A549 treated with CpdA at 1 μM for 4 hours (cell line): ENCODE results near the gene COX7A1. TPM values are rescaled to one million over a fixed set of nuclear protein-coding genes. Genes with fewer than 3 reads are reported as not detected.

Source experiments
- total RNA-seq: library from RNA; stranded (reverse); fragments of 200-300 nt; extraction: Qiagen RNA extraction; gene quantifications from 5 replicates; pipeline ENCODE4 v1.2.3, GENCODE V29; 2022; ENCODE audit warnings: low read depth

The COX7A1 gene
- not detected in 5 replicates for total RNA-seq

DNA sequence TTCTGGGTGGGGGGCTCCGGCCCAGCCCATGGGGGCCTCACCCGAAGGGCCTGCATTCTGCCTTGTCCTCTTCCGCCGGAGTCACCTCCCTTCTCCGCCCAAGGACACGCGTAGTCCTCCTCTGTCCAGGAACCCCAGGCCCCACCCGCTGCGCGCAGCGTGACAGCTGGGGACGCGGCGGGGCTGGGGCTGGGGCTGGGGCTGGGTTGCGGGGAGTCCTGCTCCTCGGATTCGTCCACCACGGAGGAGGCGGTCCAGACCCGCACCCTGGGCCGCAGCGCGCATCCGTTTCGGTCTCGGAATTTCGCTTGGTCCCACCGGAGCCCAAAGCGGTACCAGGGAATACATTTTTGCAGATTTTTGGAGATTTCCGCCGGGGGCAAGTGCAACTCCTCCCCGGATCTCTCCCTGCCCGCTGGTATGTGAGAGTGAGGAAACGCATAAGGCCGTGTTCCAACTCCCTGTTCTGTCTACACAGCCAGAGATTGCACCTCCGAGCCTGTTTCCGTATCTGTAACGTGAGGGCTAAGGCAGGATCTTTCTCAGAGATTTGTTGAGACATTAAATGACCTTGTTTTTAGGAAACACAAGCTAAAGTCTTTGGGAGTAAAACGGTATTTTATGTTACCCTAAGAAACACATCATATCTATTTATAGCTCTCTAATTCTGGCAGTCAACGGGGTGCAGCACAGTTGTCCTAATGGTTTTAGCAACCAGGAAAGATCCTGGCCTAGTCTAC is at the start of gene COX7A1:
Gene COX7A1 (minus strand): TSS at position 96 of the 740 bp plus-strand sequence. CDS start 40 bp downstream, at position 56.

GRCh38 chr19:36139473-36140303 is 12.6 kb downstream of the COX7A1 start, which contains the start of gene CAPNS1:
CAPNS1 (plus strand) TSS chr19:36140066; CDS start chr19:36141012, 946 bp downstream.

GRCh38 chr19:36115453-36116343 is 36.5 kb downstream of the COX7A1 start, which contains the start of gene TBCB:
TBCB (plus strand) TSS chr19:36115468; CDS start chr19:36115561, 93 bp downstream.

DNA sequence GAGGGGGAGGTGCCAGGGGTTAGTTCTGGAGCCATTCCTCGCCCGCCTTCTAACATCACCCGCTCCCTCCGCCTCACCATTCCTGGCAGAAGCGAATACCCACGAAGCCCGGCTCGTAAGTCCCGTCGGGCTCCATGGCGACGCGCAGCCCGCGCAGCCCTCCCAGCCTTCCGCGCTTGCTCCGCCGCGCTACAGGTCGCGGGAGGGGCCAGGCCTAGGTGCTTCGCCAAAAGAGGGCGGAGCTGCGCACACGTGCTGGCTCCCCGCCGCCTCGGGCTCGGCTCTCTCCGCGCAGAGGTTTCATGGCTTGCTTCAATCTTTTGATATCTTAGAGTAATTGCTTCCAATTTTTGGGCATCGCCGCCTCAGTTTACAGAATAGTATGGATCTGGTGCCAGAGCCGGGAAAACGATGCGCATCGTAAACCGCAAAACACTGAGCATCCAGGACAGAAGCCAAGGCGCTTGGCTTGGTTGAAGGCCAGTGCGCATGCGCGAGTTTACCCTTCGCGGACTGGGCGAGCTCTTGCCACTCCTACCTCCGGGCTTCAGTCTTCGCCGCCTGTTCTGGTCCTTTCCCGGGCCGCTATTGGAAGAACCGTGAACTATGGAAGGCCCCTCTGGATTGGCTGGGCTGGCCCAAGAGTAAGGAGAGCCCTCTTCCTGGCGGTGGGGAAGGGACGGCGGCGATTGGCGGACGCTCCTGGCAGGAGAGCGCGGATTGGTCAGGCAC is 37.4 kb downstream of the COX7A1 start, which contains the start of gene POLR2I:
Gene POLR2I (minus strand): TSS at position 155 of the 732 bp plus-strand sequence. CDS start 19 bp downstream, at position 136.

GRCh38 chr19:36110487-36111199 is 41.6 kb downstream of the COX7A1 start, which contains the start of gene OVOL3:
OVOL3 (plus strand) TSS chr19:36111143; CDS start chr19:36111203, 60 bp downstream.

Other genes with a start within 250 kb of the COX7A1 start
- 0.40 to 0.81 TPM (median 0.57 TPM) in 4 of 5 replicates, not detected in the other for gene HCST, start 249.9 kb downstream of the COX7A1 start, total RNA-seq
- not detected in 5 replicates for gene TYROBP, start 244.2 kb downstream of the COX7A1 start, total RNA-seq
- 16.7 to 26.3 TPM (median 20.5 TPM) in 5 replicates for gene LRFN3, start 216.1 kb downstream of the COX7A1 start, total RNA-seq
- 30.3 to 52.4 TPM (median 46.9 TPM) in 5 replicates for gene SDHAF1, start 157.3 kb downstream of the COX7A1 start, total RNA-seq
- 0.23 to 0.50 TPM (median 0.36 TPM) in 4 of 5 replicates, not detected in the other for gene SYNE4, start 143.6 kb downstream of the COX7A1 start, total RNA-seq
- gene ALKBH6, start 138.2 kb downstream of the COX7A1 start, total RNA-seq: 23.1 to 33.9 TPM (median 26.5 TPM) in 5 replicates
- gene CLIP3, start 119.6 kb downstream of the COX7A1 start, total RNA-seq: 0.83 to 1.4 TPM (median 1.0 TPM) in 5 replicates
- 4.1 to 7.8 TPM (median 6.5 TPM) in 5 replicates for gene THAP8, start 98.2 kb downstream of the COX7A1 start, total RNA-seq
- 21.2 to 28.4 TPM (median 26.8 TPM) in 5 replicates for gene WDR62, start 97.5 kb downstream of the COX7A1 start, total RNA-seq
- 0.17 to 0.43 TPM (median 0.23 TPM) in 3 of 5 replicates, not detected in the others for gene OVOL3, start 41.3 kb downstream of the COX7A1 start, total RNA-seq
- 229 to 258 TPM (median 242 TPM) in 5 replicates for gene POLR2I, start 37.6 kb downstream of the COX7A1 start, total RNA-seq
- gene TBCB, start 37.0 kb downstream of the COX7A1 start, total RNA-seq: 395 to 543 TPM (median 523 TPM) in 5 replicates
- 1,446 to 2,206 TPM (median 2,101 TPM) in 5 replicates for gene CAPNS1, start 12.4 kb downstream of the COX7A1 start, total RNA-seq
- 3.9 to 4.8 TPM (median 4.0 TPM) in 5 replicates for gene ZNF565, start 62.2 kb upstream of the COX7A1 start, total RNA-seq
- gene ZNF146, start 62.7 kb upstream of the COX7A1 start, total RNA-seq: 118 to 190 TPM (median 125 TPM) in 5 replicates
- 2.2 to 2.8 TPM (median 2.4 TPM) in 5 replicates for gene ZFP14, start 226.8 kb upstream of the COX7A1 start, total RNA-seq